ENCODE measurements around the gene UTS2. TPM values are rescaled to one million over a fixed set of nuclear protein-coding genes. Genes with fewer than 3 reads are reported as not detected.

Gene UTS2
- total RNA-seq, 6 experiments from 2014 or later = not detected

DNA sequence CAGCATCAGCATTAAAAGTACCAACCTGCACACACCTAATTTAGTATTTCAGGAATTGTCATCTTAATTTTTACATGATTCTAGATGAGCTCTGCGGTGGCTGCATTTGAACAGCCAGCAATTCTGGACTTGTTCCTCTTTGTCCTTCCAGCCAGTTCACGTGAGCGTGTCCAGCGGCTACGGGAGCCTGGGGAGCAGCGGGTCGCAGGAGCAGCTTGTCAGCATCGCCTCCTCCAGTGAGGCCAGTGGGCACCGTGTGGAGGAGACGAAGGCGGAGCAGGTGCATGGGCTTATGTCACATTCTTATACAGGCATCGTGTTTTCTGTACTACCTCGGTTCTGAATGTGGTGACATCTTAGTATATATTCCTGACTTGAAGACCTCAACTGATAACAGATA, 43.1 kb downstream of the UTS2 start:
- no peaks in the 10 kb centered on the region for H3K9me3 ChIP-seq
- WGBS (ENCODE audit: insufficient coverage, low coverage, low lambda C conversion rate, missing lambda C conversion rate) = 59% methylated on average over 2 of the region's 13 CpGs
- no peak overlapping the region for H3K27ac ChIP-seq
- H3K4me1 ChIP-seq = peaks cover 0 to 5% (median 0%) of the 10 kb centered on the region in 4 donors
- H3K4me3 ChIP-seq = no peak overlapping the region
- ATAC-seq (no peak), DNase-seq (no peak)
- TF ChIP-seq, protein P1, sequence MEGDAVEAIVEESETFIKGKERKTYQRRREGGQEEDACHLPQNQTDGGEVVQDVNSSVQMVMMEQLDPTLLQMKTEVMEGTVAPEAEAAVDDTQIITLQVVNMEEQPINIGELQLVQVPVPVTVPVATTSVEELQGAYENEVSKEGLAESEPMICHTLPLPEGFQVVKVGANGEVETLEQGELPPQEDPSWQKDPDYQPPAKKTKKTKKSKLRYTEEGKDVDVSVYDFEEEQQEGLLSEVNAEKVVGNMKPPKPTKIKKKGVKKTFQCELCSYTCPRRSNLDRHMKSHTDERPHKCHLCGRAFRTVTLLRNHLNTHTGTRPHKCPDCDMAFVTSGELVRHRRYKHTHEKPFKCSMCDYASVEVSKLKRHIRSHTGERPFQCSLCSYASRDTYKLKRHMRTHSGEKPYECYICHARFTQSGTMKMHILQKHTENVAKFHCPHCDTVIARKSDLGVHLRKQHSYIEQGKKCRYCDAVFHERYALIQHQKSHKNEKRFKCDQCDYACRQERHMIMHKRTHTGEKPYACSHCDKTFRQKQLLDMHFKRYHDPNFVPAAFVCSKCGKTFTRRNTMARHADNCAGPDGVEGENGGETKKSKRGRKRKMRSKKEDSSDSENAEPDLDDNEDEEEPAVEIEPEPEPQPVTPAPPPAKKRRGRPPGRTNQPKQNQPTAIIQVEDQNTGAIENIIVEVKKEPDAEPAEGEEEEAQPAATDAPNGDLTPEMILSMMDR (IDR thresholded peaks at IDR 0.05) = no peak
- TF ChIP-seq POLR2A (IDR thresholded peaks at IDR 0.05) = no peak
- H3K27me3 ChIP-seq = no peaks in the 10 kb centered on the region
- intact Hi-C loops (cut with DNase I) = no loop called here
- H3K36me3 ChIP-seq = peaks cover 0 to 81% (median 23%) of the 10 kb centered on the region in 4 donors

DNA sequence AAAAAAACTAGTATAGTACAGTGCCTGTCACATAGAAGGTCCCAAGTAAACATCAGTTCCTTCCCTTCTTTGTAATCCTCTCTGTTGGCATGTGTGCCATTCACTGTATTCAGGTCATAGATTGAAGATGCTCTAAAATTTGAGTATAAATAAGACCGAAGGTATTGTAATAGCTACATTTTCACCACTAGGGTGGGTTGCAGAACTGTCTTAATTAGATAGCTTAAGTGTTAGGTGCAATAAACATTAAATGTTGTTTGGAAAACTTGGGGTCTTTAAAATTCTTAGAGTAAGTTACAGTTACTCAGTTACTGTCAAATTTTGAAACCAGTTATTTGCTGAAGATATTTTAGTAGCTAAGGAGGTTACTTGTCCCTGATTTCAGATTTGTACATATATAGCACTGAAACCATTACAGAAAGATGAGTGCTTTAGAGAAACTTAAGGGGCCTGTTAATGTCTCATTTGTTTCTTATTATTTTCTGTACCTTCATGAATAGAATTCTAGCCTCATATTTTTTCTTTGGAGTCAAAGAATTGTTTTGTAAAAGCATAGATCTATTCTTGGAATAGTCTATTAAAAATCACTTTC, 44.5 kb downstream of the UTS2 start:
- no peaks in the 10 kb centered on the region for H3K9me3 ChIP-seq
- peaks cover 0 to 5% (median 0%) of the 10 kb centered on the region in 4 donors for H3K4me1 ChIP-seq
- 25% methylated on average over 1 of the region's 1 CpG for WGBS (ENCODE audit: insufficient coverage, low coverage, low lambda C conversion rate, missing lambda C conversion rate)
- H3K27ac ChIP-seq = no peak overlapping the region
- no peak overlapping the region for H3K4me3 ChIP-seq
- no peaks in the 10 kb centered on the region for H3K27me3 ChIP-seq
- peaks cover 0 to 86% (median 28%) of the 10 kb centered on the region in 4 donors for H3K36me3 ChIP-seq
- no peak for DNase-seq
- ATAC-seq = peak in 2 of 4 donors; percentile 43 to 48
- TF ChIP-seq, protein P1 (IDR thresholded peaks at IDR 0.05) = peak; percentile 38 to 51 (median 46)
- TF ChIP-seq POLR2A (IDR thresholded peaks at IDR 0.05) = no peak
- intact Hi-C loops (cut with DNase I) = no loop called here

DNA sequence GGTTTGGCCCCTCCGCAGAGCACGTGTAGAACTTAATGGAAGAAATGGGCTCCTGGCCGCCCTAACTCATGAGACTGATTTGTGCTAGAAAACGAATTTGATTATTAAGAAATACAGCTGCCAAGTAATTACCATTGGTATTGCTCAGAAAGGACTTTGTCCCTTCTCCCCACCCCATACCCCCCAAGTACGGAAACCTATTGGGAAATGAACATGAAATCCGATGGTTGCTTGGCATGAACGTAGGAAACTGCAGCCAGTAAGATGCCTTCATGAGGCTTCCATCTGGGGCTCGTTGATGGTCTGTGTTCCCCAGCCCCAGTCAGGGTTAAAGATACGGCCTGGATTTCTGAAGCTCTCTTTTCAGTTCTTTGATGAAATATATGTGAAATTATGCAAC, 47.4 kb downstream of the UTS2 start:
- intact Hi-C loops (cut with DNase I) = no loop called here
- WGBS (ENCODE audit: insufficient coverage, low coverage, low lambda C conversion rate, missing lambda C conversion rate) = 51% methylated on average over 9 of the region's 9 CpGs

More for the DNA sequence above, 47.4 kb downstream of the UTS2 start:
- H3K4me3 ChIP-seq = no peak overlapping the region
- peaks cover 0 to 5% (median 0%) of the 10 kb centered on the region in 4 donors for H3K4me1 ChIP-seq
- peaks cover 0 to 92% (median 26%) of the 10 kb centered on the region in 4 donors for H3K36me3 ChIP-seq
- no peaks in the 10 kb centered on the region for H3K27me3 ChIP-seq
- DNase-seq (no peak), ATAC-seq (peak in 2 of 4 donors; percentile 18 to 31)
- TF ChIP-seq, protein P1 (IDR thresholded peaks at IDR 0.05) = no peak
- TF ChIP-seq POLR2A (IDR thresholded peaks at IDR 0.05) = no peak
- no peak overlapping the region for H3K27ac ChIP-seq
- H3K9me3 ChIP-seq = no peaks in the 10 kb centered on the region

Other genes starting within 250 kb of the UTS2 start
- 10 to 100 TPM; 28.2 to 39.9 (median 31.7) TPM for gene VAMP3, start 81.8 kb downstream of the UTS2 start, total RNA-seq
- gene PER3, start 68.8 kb downstream of the UTS2 start, total RNA-seq = 10 to 100 TPM in 3 of 6 experiments, 1 to 10 TPM in 3; 8.7 to 26.2 (median 13.5) TPM
- gene TNFRSF9, start 87.8 kb upstream of the UTS2 start, total RNA-seq = under 1 TPM in 4 of 6 experiments, not detected in 2; 0.06 to 0.22 (median 0.10) TPM
- 100 to 1,000 TPM; 144 to 218 (median 173) TPM for gene PARK7, start 108.6 kb upstream of the UTS2 start, total RNA-seq
- 100 to 1,000 TPM; 109 to 539 (median 214) TPM for gene ERRFI1, start 173.2 kb upstream of the UTS2 start, total RNA-seq